ENCODE measurements around the gene ZNF326. TPM values are rescaled to one million over a fixed set of nuclear protein-coding genes. Genes with fewer than 3 reads are reported as not detected.

ZNF326 gene
- total and polyA plus RNA-seq, 2 of the 8 experiments (the other 6 are each of a cell fraction or from before 2014, with no cell fraction given) = 12.2 to 30.6 TPM

DNA sequence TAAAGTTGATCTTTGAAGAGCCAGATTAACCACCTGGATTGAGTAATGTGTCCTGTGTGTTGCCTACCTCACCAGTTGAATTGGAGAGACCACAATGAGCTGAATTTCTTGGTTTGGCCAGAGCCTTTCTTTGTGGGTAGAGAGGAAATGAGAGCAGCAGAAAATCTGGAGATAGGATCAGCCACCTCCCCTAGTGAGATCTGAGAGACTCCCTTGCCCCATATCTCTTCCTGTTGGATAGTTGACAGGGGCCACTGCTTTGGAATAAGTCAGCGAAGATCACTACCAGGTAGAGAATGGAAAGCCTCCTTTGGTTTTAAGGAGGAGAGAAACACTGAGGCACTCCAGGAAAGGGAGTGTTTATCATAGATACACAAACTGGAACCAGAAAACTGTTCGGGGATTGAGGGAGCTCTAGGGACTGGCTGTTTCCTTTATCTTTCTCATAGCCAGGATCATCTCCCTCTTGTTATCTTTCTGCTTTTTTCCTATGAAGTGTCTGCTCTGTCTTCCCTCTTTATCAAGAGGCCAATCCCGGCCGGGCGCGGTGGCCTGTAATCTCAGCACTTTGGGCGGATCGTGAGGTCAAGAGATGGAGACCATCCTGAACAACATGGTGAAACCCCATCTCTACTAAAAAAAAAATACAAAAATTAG, 21.3 kb upstream of the ZNF326 start:
- Histone ChIP-seq H3K18ac (ENCODE audit: extremely low read depth, low read length) (no peak overlapping the region), H3K36me3 (ENCODE audit: control insufficient read depth in 2 of 4, insufficient read depth in 4 of 4, low read length in 3 of 4) (no peaks in the 10 kb centered on the region), H2BK12ac (ENCODE audit: low read depth, low read length) (no peak overlapping the region), H3K79me2 (ENCODE audit: control insufficient read depth in 1 of 2, insufficient read depth in 2 of 2, low read length in 2 of 2) (no peaks in the 10 kb centered on the region), H3K4ac (replicated peaks; ENCODE audit: insufficient read length, low read depth, low read length) (no peak overlapping the region), H3K79me1 (ENCODE audit: low read depth, low read length) (no peaks in the 10 kb centered on the region), H2AK5ac (ENCODE audit: low read depth, low read length) (no peak overlapping the region), H3K4me2 (ENCODE audit: insufficient read depth in 1 of 2, low read depth in 2 of 2, low read length in 2 of 2) (no peak overlapping the region), H2BK15ac (ENCODE audit: low read length) (no peak overlapping the region), H4K91ac (replicated peaks; ENCODE audit: insufficient read length, low read length) (no peak overlapping the region), H3K4me3 (ENCODE audit: extremely low read depth in 1 of 4, insufficient read depth in 2 of 4, low read depth in 3 of 4, low read length in 4 of 4) (no peak overlapping the region), H3K9me3 (ENCODE audit: insufficient read depth in 2 of 2, low read depth in 1 of 2, low read length in 1 of 2) (no peaks in the 10 kb centered on the region), H3K23ac (ENCODE audit: insufficient read length) (no peak overlapping the region), H3K56ac (replicated peaks; ENCODE audit: insufficient read length, low read depth, low read length) (no peak overlapping the region), H2BK5ac (ENCODE audit: low read depth, low read length) (no peak overlapping the region), H2AFZ (ENCODE audit: low read length) (no peak overlapping the region), H4K5ac (ENCODE audit: insufficient read length, low read depth, low read length) (no peak overlapping the region), H2BK20ac (ENCODE audit: low read length) (no peak overlapping the region), H3K23me2 (ENCODE audit: low read depth, low read length) (no peaks in the 10 kb centered on the region), H3K14ac (ENCODE audit: insufficient read length) (no peak overlapping the region), H3K9ac (replicated peaks in 1 of 4; ENCODE audit: extremely low read depth in 1 of 4, low read depth in 3 of 4, low read length in 3 of 4) (no peak overlapping the region), H3K27me3 (replicated peaks in 1 of 4; ENCODE audit: control insufficient read depth in 3 of 4, extremely low read depth in 1 of 4, insufficient read depth in 3 of 4, low read length in 3 of 4) (no peaks in the 10 kb centered on the region), H3K27ac (ENCODE audit: low read depth, low read length) (no peak overlapping the region), H4K20me1 (replicated peaks in 1 of 2; ENCODE audit: control insufficient read depth in 1 of 2, insufficient read depth in 2 of 2, low read length in 2 of 2) (no peaks in the 10 kb centered on the region), H2BK120ac (replicated peaks; ENCODE audit: low read depth, low read length) (no peak overlapping the region), H4K8ac (ENCODE audit: extremely low read depth, insufficient read depth, low read length) (no peak overlapping the region), H3K4me1 (replicated peaks in 1 of 4; ENCODE audit: control insufficient read depth in 3 of 4, insufficient read depth in 4 of 4, low read length in 3 of 4) (peaks cover 0 to 1% (median 0%) of the 10 kb centered on the region in 4 experiments; a peak in 1 of 7 replicates)
- ChIA-PET CTCF (ENCODE audit: partially characterized antibody) (interaction anchor here (1.0 to 1.4 kb wide), 4 partner anchors 11 to 169 kb away, joined by 3 to 4 read pairs (median 4); no protein-coding TSS in a partner anchor), POLR2A (ENCODE audit: partially characterized antibody) (interaction anchor here (0.6 to 0.7 kb wide), 2 partner anchors 152 to 452 kb away, joined by 3 read pairs; no protein-coding TSS in a partner anchor)
- FAIRE-seq (no peak), DNase-seq (ENCODE audit: low read depth in 1 of 2, low spot score in 2 of 2) (no peak)
- 95% methylated on average over 8 of the region's 8 CpGs; no CpG with 5 or more reads in 1 of the 2 experiments for WGBS, 2 experiments (ENCODE audit: extremely low coverage in 1 of 2, insufficient coverage in 1 of 2, insufficient read length in 1 of 2, insufficient replicate concordance in 2 of 2, low coverage in 1 of 2, low lambda C conversion rate in 2 of 2, missing lambda C conversion rate in 1 of 2)
- TF ChIP-seq YY1 (IDR thresholded peaks at IDR 0.05; ENCODE audit: low read depth, low read length) = no peak
- TF ChIP-seq, protein P1, sequence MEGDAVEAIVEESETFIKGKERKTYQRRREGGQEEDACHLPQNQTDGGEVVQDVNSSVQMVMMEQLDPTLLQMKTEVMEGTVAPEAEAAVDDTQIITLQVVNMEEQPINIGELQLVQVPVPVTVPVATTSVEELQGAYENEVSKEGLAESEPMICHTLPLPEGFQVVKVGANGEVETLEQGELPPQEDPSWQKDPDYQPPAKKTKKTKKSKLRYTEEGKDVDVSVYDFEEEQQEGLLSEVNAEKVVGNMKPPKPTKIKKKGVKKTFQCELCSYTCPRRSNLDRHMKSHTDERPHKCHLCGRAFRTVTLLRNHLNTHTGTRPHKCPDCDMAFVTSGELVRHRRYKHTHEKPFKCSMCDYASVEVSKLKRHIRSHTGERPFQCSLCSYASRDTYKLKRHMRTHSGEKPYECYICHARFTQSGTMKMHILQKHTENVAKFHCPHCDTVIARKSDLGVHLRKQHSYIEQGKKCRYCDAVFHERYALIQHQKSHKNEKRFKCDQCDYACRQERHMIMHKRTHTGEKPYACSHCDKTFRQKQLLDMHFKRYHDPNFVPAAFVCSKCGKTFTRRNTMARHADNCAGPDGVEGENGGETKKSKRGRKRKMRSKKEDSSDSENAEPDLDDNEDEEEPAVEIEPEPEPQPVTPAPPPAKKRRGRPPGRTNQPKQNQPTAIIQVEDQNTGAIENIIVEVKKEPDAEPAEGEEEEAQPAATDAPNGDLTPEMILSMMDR (IDR thresholded peaks at IDR 0.05; ENCODE audit: control extremely low read depth in 1 of 3, insufficient read depth in 1 of 3, low read depth in 1 of 3, low read length in 3 of 3) = no peak
- TF ChIP-seq KDM5A (IDR thresholded peaks at IDR 0.05; ENCODE audit: low read length) = no peak
- TF ChIP-seq HDAC6 (IDR thresholded peaks at IDR 0.05; ENCODE audit: low read depth, low read length) = no peak

Measured in H1 (cell line).